HG02571 (cell line): ENCODE results near the gene FXYD5.
"Not testable (repeated sequence)": the region's sequence is repeated elsewhere in the genome, so short reads cannot be mapped to it uniquely, and the experiment has no call there.

Experiments
- ATAC-seq: cut with Tn5 transposase; IDR thresholded peaks from one replicate; pipeline ENCODE4 v1.9.1; 2021; ENCODE audit warnings: mild to moderate bottlenecking, moderate library complexity; ENCODE audit not compliant: unreplicated experiment

FXYD5 gene

DNA sequence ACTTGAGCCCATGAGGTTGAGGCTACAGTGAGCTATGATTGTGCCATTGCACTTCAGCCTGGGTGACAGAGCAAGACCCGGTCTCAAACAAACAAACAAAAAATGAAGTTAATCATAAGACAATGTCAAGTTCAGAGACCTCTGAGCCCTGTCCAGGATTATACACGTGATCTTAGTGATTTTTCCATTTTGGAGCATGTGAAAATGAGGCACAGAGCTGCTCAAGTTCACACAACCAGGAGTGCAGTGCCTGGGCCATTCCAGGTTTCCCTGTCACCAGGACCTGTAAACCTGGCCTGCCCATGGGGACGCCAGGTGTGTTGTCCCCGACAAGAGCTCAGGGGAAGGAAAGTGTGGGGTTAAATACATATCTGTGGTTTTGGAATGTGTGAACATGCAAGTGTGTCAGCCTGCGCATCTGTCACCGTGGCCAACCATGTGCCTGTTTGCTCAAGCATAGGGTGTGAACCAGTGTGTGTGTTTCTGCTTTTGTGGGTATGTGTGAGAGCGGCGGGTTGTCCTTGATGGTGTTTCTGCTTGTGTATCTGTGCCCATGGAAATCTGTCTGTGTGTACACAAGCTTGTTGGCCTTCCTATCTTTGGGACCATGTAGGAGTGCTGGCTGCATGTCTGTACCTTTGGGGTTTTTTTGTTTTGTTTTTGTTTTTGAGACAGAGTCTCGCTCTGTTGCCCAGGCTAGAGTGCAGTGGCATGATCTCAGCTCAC, 17.4 kb upstream of the FXYD5 start:
- no peak for ATAC-seq

DNA sequence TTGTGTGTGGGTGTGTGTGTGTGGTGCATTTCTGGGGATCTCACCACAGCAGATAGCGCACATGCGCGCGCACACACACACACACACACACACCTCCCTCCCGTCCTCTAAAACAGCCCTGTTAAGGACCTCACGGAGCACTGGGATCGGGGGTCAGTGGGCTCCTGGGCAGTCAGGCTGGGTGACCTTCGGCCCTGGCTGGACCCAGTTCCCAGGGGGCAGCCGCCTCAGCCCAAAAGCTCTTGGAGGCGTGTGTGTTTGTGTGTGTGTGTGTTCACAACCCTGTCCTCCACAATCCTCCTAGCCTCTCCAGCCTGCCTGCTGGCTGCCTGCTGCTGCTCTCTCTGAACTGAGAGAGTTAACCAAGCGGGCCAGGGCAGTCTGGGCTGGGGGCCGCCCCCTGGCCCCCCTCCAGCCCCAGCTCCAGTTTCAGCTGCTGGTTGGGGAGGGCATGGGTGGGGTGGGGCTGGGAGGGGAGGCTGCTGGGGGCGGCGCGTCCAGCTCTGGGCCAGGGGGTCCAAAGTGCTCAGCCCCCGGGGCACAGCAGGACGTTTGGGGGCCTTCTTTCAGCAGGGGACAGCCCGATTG, 16.1 kb upstream of the FXYD5 start, which contains the start of gene FXYD1:
Gene FXYD1 (plus strand): TSS at position 520 of the 588 bp plus-strand sequence. CDS start 1,256 bp downstream, outside the sequence.
- no peak for ATAC-seq

DNA sequence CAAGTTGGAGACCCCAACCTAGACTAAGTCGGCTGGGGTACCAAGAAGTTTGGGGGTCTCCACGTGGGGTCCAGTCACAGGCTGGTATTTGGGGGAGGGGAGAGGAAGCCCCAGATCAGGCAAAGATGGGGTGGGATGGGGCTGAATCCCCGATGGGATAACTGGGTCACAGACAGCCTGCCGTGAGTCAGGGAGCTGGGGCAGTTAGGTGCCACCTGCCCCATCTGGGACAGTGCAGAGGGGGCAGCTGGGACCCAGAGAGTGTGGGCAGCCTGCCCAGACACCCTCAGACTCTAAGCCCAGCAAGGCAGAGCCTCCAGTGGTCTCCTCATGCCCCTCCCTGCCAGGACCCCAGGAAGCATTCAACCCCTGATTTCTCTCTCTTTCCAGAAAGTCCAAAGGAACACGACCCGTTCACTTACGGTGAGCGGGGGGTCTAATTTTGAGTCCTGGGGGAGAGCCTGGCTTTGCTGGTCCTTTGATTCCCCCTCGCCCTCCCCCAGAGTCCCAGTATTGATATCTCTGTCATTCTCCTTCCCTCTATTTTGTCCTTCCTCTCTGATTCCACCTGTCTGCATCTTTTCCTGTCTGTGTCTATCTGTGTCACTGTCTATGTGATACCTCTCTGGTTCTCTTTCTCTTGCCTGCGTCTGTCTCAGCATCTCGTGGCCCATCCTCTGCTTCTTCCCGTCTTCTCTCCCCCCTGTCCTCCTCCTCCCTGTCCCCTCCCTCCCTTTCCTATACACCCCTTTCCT, 14.2 kb upstream of the FXYD5 start:
- no peak for ATAC-seq

GRCh38 chr19:35140962-35141836, 13.3 kb upstream of the FXYD5 start:
- ATAC-seq: no peak

DNA sequence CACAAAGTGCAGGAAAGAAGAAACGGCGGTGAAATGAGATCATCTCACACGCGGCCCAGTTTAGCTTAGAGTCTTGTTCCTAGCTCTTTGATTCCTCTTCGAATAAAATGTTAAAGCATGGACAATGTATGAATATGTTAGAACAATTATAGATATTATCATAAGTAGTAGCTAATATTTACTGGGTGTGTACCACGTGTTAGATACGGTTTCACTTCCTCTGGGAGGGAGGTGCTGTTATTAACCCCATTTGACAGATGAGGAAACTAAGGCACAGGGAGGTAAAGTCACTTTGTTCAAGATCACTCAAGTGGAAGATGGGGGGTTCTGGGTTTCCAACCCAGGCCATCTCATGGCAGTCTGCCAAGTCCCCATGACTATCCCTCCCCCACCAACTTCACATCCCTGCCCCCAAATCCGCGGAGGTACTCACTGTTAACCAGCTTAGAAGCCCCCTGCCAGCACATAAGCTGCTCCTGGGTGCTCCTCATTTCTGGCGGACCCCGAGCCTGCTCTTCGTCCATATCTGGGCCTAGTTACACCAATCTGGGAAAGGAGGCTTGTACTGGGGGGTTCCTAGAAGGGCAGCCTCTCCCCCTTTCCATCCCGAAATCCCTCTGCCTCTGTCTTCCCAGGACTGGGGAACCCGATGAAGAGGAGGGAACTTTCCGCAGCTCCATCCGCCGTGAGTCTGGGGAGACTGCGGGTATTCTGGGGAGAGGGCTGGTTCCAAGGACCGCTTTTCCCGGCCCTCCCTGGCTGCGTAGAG, 12.5 kb upstream of the FXYD5 start:
- ATAC-seq: no peak

GRCh38 chr19:35142606-35143230, 11.8 kb upstream of the FXYD5 start:
- ATAC-seq: no peak

DNA sequence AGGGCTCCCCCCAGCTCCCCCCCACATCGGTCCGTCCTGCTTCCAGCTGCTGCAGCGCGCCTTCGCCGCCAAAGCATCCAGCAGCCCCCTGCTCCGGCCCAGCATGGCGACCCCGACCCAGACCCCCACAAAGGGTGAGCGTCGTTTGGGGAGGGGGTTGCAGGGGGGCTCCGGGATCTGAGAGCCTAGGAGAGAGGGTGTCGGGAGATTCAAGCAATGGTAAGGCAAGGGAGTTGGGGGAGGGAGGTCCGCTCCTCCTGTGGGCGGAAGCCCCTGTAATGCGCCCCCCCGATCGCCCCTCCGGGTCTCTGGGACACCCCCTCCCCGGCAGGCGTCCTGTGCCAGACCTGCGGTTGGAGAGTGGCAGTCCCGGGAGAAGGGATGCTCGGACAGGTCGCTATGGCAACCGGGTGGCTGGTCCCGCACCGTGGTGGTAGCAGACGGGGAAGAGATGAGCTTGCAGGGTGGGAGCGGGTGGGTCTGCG, 11.3 kb upstream of the FXYD5 start, which contains the start of gene FXYD7:
Gene FXYD7 (plus strand): TSS at position 25 of the 485 bp plus-strand sequence. CDS start 79 bp downstream, at position 104.
- no peak for ATAC-seq

GRCh38 chr19:35143818-35144217, 10.7 kb upstream of the FXYD5 start:
- no peak for ATAC-seq

DNA sequence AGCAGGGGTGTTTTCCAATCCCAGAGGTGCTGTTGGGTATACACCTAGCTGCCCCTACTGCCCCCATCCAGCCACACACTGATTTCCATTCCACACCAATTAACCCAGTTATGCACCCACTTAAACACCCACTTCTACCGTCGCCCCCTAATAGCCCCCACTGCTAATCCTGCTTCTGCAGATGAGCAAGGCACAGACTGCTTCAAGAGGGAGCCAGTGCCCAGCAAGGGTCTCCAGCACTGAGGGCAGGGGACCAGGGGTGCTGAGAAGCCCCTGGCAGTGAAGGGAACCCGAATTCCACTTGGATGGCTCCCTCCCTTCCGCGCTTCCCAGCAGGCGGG, 10.3 kb upstream of the FXYD5 start:
- ATAC-seq: no peak

GRCh38 chr19:35144600-35145436, 9.7 kb upstream of the FXYD5 start:
- ATAC-seq: no peak

- ATAC-seq: no peak
These were observed 7.6 kb upstream of the FXYD5 start for GRCh38 chr19:35146746-35147459.

- no peak for ATAC-seq
These were observed 5.1 kb upstream of the FXYD5 start for GRCh38 chr19:35149463-35149862.

DNA sequence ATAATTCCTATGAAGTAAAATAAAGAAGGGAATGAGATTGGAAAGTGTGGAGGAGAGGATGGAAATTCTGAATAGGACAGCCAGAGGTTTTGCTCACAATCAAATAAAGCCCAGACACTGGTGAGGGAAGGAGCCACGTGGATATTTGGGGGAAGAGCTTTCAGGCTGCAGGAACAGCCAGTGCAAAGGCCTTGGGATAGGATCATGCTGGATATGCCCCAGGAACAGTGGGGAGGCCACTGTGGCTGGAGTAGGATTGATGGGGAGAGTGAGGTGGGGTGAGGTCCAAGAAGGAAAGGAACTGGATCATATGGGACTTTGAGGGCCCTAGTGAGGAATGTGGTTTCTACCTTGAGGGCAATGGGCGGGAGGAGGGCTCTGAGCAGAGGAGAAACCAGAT, 4.1 kb upstream of the FXYD5 start:
- no peak for ATAC-seq

- ATAC-seq: no peak
These were observed 3.1 kb upstream of the FXYD5 start for GRCh38 chr19:35151273-35152065.

DNA sequence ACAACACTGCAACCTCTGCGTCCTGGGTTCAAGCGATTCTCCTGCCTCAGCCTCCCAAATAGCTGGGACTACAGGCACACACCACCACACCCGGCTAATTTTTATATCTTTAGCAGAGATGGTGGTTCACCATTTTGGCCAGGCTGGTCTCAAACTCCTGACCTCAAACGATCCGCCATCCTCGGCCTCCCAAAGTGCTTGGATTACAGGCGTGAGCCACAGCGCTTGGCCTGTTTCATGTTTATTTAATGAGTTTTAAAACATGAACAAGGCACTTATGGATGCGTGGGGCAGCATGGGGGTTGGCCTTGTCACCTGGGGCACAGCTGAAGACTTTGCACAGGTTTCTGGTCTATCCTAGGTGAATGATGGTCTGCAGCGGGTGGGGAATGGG, 1.4 kb upstream of the FXYD5 start:
- not testable (repeated sequence) for ATAC-seq

DNA sequence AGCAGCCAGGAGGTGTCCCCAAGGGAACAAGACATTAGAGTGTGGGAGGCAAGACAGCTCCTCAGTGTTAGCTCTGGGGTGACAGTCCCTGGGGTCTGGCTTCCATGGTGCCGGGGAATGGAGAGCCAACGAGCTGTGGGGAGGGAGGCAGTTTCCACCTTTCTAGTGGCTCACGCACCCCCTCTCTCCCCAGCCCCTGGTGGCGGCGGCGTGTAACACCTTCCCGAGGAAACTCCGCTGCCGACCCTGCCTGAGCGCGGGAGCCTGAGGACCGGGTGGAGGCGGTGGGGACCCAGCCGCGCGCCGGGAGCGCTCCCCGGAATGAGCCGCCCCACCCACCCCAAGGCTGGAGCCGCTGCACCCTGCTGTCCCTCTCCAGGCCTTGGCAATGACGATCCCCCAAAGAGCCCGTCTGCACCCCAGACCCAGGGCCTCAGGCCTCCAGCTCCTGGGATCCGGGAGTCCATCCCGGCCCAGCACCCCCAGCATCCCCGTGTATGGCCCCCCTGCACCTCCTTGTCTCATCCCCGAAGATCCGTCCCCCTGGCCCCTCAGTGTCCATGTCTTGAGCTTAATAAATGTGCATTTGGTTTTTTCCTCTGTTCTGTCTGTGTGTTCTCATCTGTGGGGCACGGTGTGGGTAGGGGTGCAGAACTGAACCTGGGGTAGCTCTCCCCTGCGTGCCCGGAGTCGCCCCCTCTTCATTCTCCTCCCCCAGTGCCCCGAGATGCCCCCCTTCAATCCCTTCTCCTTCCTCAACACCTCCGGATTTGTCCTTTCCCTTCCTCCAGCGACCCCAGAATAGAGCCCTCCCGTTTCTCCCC, 622 bp upstream of the FXYD5 start:
- no peak for ATAC-seq
